Pons (tissue), 1 donor: ENCODE measurements around the gene OR51E2.
"Not testable (repeated sequence)": the region's sequence is repeated elsewhere in the genome, so short reads cannot be mapped to it uniquely, and the experiment has no call there.

Experiments used
- DNase-seq: peaks from one replicate; pipeline ENCODE4 v3.0.0-alpha.2; 2016; ENCODE audit warnings: low spot score

OR51E2 gene, protein sequence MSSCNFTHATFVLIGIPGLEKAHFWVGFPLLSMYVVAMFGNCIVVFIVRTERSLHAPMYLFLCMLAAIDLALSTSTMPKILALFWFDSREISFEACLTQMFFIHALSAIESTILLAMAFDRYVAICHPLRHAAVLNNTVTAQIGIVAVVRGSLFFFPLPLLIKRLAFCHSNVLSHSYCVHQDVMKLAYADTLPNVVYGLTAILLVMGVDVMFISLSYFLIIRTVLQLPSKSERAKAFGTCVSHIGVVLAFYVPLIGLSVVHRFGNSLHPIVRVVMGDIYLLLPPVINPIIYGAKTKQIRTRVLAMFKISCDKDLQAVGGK

GRCh38 chr11:4697585-4697984 lies at the start of gene OR51E2:
Gene OR51E2, minus strand, starts transcription at chr11:4697853. Its CDS starts 15,142 bp downstream, at chr11:4682711.
- DNase-seq, result no peak

DNA sequence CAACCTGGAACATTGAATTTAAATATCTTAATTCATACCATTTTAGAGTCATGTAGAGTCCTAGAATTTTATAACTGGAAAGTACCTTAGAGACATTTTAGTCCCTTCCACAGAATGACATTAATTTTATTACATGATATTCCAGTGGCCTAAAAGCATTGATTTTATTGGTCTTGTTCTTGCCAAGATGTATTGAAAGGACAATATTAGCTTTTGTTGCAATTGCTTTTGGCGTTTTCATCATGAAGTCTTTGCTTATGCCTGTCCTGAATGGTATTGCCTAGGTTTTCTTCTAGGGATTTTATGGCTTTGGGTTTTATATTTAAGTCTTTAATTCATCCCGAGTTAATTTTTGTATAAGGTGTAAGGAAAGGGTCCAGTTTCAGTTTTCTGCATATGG lies 43.1 kb upstream of the OR51E2 start:
- DNase-seq, result no peak

GRCh38 chr11:4727171-4727570 lies 29.5 kb upstream of the OR51E2 start:
- no peak for DNase-seq

DNA sequence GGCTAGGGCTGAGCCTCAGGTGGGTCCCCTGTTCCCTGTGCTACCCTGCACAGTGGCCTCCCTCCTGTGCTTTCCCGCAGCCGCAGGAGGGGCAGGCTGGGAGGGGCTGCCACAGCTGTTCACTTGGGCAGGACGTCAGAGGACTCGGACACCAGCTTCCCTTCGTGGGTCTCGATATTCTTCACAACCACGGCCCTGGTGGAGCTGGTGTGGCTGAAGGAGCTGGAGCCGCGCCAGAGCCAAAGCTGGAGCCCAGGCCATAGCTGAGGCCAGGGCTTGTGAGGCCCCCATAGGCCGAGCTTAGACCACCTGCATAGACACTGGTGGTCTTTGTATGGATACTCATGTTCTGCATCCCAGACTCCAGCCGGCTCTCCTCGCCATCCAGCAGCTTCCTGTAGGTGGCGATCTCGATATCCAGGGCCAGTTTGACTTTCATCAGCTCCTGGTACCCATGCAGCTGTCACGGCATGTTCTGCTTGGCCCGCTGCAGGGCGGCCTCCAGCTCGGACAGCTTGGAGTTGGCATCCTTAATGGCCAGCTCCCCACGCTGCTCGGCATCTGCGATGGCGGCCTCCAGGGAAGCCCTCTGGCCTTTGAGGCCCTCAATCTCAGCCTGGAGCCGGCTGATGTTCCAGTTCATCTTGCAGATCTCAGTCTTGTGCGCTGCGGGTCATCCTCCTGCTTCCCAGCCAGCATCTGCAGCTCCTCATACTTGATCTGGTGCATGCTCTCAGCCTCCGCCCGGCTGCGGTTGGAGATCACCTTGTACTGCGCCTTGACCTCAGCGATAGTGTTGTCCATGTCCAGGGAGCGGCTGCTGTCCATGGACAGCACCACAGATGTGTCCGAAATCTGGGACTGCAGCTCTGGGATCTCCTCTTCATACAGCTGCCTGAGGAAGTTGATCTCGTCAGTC lies 25.2 kb upstream of the OR51E2 start:
- DNase-seq, result not testable (repeated sequence)

- DNase-seq, result no peak
Measured at GRCh38 chr11:4714300-4714699, 16.6 kb upstream of the OR51E2 start.

DNA sequence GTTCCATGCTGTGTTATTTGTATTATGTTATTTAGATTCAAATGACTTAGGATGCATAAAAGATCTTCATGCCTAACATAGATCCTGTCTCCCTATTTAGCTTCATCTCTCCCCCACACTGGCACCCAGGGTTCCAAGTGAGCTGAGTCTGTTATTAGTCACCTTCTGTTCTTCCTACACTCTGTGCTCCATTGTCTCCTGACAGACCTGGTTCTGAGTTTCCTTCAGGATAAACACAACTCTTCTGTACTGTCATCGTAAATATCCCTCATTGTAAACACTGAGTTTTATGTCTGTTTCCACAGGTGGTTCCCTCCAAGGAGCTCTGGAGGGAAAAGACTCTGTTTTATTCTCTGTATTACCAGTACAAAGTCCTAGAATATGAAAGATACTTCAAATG lies 15.6 kb upstream of the OR51E2 start:
- no peak for DNase-seq

- no peak for DNase-seq
Measured at GRCh38 chr11:4704790-4705334, 7.2 kb upstream of the OR51E2 start.

DNA sequence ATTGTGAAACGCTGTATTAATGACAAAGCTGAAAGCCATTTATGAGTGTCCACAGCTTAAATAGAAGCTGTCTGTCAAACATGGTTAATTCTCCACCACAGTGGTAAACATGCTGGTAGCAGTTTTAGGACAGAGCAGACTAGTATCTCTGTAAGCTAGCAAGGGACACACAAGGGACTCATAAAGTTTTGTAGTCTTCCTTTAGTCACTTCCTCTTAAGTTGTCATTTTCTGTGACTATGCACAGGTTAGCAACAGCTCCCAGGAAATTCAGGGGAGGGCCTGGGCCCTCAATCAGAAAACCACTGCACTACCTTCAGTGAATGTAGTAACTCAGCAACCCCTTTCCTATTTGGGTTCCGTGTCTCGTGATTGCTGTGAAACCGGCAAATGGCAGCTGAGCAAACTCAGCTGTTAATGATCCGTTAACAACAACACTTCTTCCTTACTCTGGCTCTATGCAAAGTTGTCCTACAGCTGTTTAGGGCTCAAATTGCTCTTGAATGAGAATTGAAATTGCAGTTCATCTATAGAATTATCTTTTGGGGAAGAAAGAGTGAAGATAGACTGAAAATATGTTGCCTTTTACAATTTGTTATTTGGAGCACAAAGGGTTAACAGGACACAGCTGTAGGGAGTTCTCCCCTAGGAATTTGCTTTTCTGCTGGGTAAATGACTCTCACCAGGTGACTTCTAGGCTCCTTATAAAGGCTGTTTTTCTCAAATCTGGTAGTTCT lies 6.6 kb upstream of the OR51E2 start, which contains the start of gene MMP26:
Gene MMP26 (plus strand): TSS at position 731 of the 736 bp plus-strand sequence.
- DNase-seq, result no peak

DNA sequence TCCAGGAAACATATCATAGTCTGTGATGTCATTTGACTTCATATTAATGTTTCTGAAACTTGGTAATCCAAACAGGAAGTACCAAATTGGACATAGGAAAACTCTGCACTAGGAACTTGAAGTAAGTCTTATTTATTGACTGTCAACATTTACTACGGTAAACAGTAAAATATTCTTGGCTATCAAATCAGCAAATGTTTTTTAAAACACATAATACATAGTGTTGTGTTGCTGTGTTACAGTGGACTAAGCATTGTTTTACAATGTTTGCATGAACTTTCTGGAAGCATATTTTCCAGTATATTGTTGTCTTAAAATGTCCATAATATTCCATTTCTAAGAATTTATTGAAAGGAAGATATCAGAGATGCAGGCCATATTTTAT lies 2.8 kb upstream of the OR51E2 start:
- DNase-seq, result no peak

GRCh38 chr11:4699697-4700435 lies 2.2 kb upstream of the OR51E2 start:
- no peak for DNase-seq

DNA sequence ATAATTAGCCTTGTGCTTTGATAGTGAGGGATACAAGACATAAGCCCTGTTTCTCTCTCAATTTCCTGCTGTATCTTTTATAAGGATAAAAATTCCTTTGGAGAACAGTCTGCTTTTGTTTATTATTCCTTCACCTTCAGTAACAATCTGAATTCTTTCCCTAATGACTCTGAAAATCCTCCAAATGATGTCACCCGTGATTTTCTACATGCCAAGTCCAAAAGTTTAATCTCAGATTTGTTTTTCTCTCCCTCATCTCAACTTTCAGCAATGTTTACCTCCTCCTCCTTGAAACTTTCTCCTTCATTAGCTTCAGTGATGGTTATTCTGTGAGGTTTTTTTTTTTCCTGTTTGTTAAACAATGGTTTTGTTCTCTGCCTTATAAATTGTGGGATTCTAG lies 2.2 kb downstream of the OR51E2 start:
- no peak for DNase-seq

DNA sequence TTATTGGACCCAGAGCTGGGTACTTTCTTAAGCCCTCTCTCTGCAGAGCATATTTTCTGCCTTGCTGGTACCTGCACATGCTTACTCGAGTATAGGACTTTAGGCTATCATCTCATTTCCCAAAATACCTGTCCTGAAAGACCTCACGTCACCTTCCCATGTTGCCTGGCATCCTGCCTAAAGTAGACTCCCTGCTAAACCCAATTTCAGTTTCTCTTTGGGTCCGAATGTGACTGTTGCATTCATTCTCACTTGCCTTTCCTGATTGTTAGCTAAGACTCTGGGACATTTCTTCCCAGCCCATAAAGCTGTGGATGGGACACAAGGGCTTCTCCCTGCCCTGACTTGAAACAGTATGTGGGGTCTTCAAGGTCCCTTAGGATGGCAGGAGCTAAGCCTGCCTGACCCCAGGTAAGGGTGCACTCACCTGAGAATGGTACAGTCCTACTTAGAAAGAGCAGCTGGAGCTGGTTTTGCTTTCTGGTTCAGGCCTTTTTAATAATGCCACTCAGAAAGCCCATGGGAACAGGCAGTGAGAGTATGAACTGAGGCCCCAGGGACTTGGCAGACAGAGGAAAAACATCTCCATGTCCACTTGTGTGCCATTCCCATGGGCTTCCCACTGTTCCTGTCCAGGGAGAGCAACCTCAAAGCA lies 12.9 kb downstream of the OR51E2 start:
- DNase-seq, result no peak

- DNase-seq, result no peak
Measured at GRCh38 chr11:4682623-4683419, 14.8 kb downstream of the OR51E2 start.

GRCh38 chr11:4680341-4680740 lies 17.3 kb downstream of the OR51E2 start:
- DNase-seq, result no peak

- DNase-seq, result no peak
Measured at GRCh38 chr11:4677948-4678347, 19.7 kb downstream of the OR51E2 start.

DNA sequence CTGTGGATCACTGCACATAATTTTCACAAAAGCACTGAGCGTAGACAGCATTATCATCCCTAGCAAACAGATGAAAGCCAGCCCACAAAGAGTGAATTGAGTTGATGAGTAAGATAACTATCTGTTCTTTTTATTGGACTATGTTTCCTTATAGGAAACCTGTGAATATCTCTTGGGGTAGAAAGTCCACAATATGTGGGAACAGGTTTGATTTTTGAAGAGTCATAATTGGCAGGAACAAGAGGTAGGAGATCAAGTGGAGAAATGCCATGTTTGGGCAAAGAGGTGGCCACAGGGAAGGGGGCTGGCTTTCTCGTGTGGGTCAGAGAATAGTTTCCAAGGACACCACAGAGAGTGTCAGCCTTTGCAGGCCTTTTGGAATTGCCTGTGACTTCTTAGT lies 23.9 kb downstream of the OR51E2 start:
- no peak for DNase-seq

DNA sequence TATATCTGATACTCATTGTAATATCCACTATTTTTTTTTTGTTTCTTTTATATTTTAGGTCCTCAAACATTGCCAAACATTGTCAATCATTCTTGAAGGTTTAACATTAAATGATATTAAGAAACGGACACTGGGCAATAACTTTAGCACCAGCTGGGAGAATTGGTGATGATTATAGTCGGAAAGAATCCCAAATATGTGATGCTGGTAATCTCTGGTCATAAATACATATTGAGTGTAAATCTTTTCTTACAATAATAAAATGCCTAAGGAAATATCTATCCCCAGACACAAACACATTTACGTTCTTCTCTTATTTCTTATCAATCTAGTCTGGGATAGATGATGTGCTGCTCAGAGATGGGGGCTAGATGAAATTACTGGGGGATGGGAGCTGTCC lies 25.2 kb downstream of the OR51E2 start:
- no peak for DNase-seq

DNA sequence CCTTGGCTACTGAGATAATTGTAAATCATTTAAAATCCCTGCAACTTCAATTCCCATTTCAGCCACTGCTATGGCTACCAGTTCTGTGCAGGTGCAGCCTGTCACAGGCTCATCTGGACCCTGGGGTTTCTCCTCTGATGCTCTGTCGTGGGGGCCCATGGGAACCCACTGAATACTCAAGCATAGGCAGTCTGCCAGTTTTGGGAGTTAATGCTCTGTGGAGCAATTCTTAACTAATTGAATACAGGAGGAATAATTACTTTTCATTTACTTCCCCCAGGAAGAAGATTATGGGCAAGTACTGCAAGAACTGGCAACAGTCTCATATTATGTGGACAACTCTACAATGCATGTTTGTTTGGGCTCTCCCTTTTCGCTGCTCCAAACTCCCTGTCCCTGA lies 25.9 kb downstream of the OR51E2 start:
- DNase-seq, result no peak

- no peak for DNase-seq
Measured at GRCh38 chr11:4665424-4665823, 32.2 kb downstream of the OR51E2 start.

GRCh38 chr11:4664786-4665185 lies 32.9 kb downstream of the OR51E2 start:
- no peak for DNase-seq
